Natural killer cell (primary cell): ENCODE results near the gene THG1L. TPM values are rescaled to one million over a fixed set of nuclear protein-coding genes. Genes with fewer than 3 reads are reported as not detected.
A peak's percentile ranks its signal among the peaks of the same experiment; 100 is the strongest.
"Not testable (repeated sequence)": the region's sequence is repeated elsewhere in the genome, so short reads cannot be mapped to it uniquely, and the experiment has no call there.

ENCODE experiments used
- ATAC-seq, 3 donors: fragments of 150-1000 bp in 2 of 3; fragments of 200-7000 bp in 1 of 3; cut with Tn5 transposase; 1 replicate in 1 of 3; 2 replicates in 2 of 3; pipeline ENCODE4 v1.10.0; 2021; ENCODE audit warnings: mild to moderate bottlenecking in 2 of 3, moderate library complexity in 2 of 3
- DNase-seq, 2 donors: peaks; one replicate each; pipeline versions ENCODE4 v3.0.0 to v3.0.0-alpha.2; 2013 to 2021; ENCODE audit warnings: mixed read lengths in 1 of 2
- H3K27ac ChIP-seq: one replicate; pipeline ENCODE4 v1.5.1; 2013; ENCODE audit warnings: mild to moderate bottlenecking, low read length
- H3K27me3 ChIP-seq: one replicate; pipeline ENCODE4 v1.6.1; 2013; ENCODE audit warnings: low read length; ENCODE audit not compliant: control insufficient read depth, insufficient read depth
- H3K36me3 ChIP-seq: one replicate; pipeline ENCODE4 v1.6.1; 2013; ENCODE audit warnings: low read length; ENCODE audit not compliant: control insufficient read depth, insufficient read depth
- H3K4me1 ChIP-seq: one replicate; pipeline ENCODE4 v1.6.1; 2013; ENCODE audit warnings: low read length; ENCODE audit not compliant: control insufficient read depth, insufficient read depth
- H3K4me3 ChIP-seq: one replicate; pipeline ENCODE4 v1.5.1; 2013; ENCODE audit warnings: low read length
- H3K9me3 ChIP-seq: one replicate; pipeline ENCODE4 v1.6.1; 2013; ENCODE audit warnings: low read length; ENCODE audit not compliant: control insufficient read depth, insufficient read depth
- H3K27ac Mint-ChIP-seq, 2 donors: one replicate each; pipeline ENCODE4 v1.8.0; 2022; ENCODE audit warnings: mild to moderate bottlenecking in 2 of 2, mixed read lengths in 2 of 2, moderate library complexity in 1 of 2
- H3K27me3 Mint-ChIP-seq, 2 donors: one replicate each; pipeline ENCODE4 v1.8.0; 2022; ENCODE audit warnings: low read depth in 2 of 2, mixed read lengths in 2 of 2
- H3K36me3 Mint-ChIP-seq: one replicate; pipeline ENCODE4 v1.8.0; 2022; ENCODE audit warnings: mixed read lengths
- H3K4me1 Mint-ChIP-seq, 2 donors: one replicate each; pipeline ENCODE4 v1.8.0; 2022; ENCODE audit warnings: mixed read lengths in 2 of 2
- H3K4me3 Mint-ChIP-seq: one replicate; pipeline ENCODE4 v1.8.0; 2022; ENCODE audit warnings: mild to moderate bottlenecking, moderate library complexity, mixed read lengths
- H3K9me3 Mint-ChIP-seq, 2 donors: one replicate each; pipeline ENCODE4 v1.8.0; 2022; ENCODE audit warnings: mixed read lengths in 2 of 2
- WGBS: methylation state at CpG from one replicate; pipeline ENCODE4 v1.1.7; 2013; ENCODE audit warnings: missing lambda C conversion rate; ENCODE audit not compliant: insufficient coverage; 5-methylcytosine and 5-hydroxymethylcytosine counted together
- intact Hi-C: fragments of 100-400 bp; cut with micrococcal nuclease; formaldehyde crosslinking; loops from one replicate; pipeline ENCODE4 v1.14.2; 2022
- total RNA-seq, 4 donors: library from RNA; stranded (reverse); fragments of 120-200 nt in 1 of 4; gene quantifications; one replicate each; pipeline versions ENCODE4 v1.2.3 to v1.2.4, GENCODE V29; 2013 to 2022
- TF ChIP-seq, protein P1 (sequence below): fragments of 200-600 bp; IDR thresholded peaks from one replicate; pipeline ENCODE4 v1.8.0; 2022; ENCODE audit warnings: antibody characterized with exemption

THG1L gene
- total RNA-seq: 1 to 10 TPM; 3.1 to 4.7 (median 3.5) TPM
- total RNA-seq (2013): 12.7 TPM

DNA sequence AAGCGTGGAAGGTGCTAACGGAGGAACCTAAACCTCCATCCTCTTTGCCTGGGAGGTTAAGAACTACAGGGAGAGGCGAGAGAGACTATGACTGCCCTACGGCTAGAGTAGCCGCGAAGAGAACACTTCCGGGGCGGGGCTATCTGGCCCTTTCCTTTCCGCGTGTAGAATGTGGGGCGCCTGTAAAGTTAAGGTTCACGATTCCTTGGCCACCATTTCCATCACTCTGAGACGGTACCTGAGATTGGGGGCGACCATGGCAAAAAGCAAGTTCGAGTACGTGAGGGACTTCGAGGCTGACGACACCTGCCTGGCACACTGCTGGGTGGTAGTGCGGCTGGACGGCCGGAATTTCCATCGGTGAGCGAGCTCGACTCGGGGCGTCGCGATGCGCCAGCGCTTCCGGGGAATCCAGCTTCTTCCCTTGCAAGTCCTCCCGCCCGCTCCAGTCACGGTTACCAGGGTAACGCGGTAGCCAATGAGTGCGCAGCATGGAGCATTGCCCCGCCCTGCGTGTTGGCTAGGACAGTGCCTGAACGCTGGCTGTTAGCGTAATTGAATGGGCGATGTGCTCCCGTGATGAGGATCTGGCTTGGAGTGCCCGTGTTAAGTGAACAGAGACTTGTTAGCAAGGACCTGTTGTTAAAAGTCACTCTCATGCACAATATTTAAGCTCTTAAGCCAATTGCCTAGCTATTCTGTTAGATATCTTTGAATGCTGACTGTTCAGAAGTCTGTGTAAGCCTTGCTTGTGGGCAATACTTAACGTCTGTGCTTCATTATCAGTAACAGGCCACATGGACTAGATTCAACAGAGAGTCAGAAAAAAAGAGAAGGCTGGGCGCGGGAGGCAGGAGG, at the start of gene THG1L:
Gene THG1L, plus strand, starts transcription at position 149 of the 858 bp plus-strand sequence. Its CDS starts 21 bp downstream, at position 170.
- Mint-ChIP-seq H3K36me3 (no peaks in the 10 kb centered on the region), H3K4me1 (peaks cover 13 to 14% of the 10 kb centered on the region in 2 donors), H3K9me3 (no peaks in the 10 kb centered on the region), H3K27ac (peak within 1 kb of the TSS; percentile 92 to 95), H3K27me3 (no peaks in the 10 kb centered on the region), H3K4me3 (peak within 1 kb of the TSS; percentile 96)
- Histone ChIP-seq H3K9me3 (no peaks in the 10 kb centered on the region), H3K4me1 (peaks cover 8% of the 10 kb centered on the region), H3K36me3 (peaks cover 6% of the 10 kb centered on the region), H3K4me3 (peak within 1 kb of the TSS; percentile 85), H3K27ac (peak within 1 kb of the TSS; percentile 82), H3K27me3 (no peaks in the 10 kb centered on the region)
- DNase-seq (peak; percentile 95 to 97), ATAC-seq (peak; percentile 94 to 97 (median 96))
- intact Hi-C loops: loop anchor here (1.0 kb wide), 1 partner anchor 12 kb away; the partner anchor contains the start of gene LSM11
- TF ChIP-seq, protein P1, sequence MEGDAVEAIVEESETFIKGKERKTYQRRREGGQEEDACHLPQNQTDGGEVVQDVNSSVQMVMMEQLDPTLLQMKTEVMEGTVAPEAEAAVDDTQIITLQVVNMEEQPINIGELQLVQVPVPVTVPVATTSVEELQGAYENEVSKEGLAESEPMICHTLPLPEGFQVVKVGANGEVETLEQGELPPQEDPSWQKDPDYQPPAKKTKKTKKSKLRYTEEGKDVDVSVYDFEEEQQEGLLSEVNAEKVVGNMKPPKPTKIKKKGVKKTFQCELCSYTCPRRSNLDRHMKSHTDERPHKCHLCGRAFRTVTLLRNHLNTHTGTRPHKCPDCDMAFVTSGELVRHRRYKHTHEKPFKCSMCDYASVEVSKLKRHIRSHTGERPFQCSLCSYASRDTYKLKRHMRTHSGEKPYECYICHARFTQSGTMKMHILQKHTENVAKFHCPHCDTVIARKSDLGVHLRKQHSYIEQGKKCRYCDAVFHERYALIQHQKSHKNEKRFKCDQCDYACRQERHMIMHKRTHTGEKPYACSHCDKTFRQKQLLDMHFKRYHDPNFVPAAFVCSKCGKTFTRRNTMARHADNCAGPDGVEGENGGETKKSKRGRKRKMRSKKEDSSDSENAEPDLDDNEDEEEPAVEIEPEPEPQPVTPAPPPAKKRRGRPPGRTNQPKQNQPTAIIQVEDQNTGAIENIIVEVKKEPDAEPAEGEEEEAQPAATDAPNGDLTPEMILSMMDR: no peak
- 3% methylated on average over 47 of the region's 47 CpGs for WGBS

DNA sequence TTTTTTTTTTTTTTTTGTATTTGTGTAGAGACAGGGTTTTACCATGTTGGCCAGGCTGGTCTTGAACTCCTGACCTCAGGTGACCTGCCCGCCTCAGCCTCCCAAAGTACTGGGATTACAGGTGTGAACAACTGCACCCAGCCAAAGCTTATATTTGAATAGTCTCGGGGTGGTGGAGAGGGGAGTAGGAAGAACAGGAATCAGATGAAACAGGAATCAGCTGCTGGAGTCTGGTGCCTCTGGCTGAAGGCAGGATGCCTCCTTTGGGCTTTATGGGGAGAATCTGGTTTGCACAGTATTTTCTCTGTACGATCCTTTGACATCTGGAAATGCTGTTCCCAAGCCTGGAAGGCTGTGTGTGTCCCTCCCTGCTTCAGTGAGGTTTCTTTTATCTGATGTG, 49.0 kb upstream of the THG1L start:
- TF ChIP-seq, protein P1: no peak
- Histone ChIP-seq H3K27ac (no peak overlapping the region), H3K9me3 (no peaks in the 10 kb centered on the region), H3K4me1 (no peaks in the 10 kb centered on the region), H3K36me3 (no peaks in the 10 kb centered on the region), H3K4me3 (no peak overlapping the region), H3K27me3 (no peaks in the 10 kb centered on the region)
- 84% methylated on average over 3 of the region's 3 CpGs for WGBS
- intact Hi-C loops: no loop called here
- no peak for ATAC-seq
- no peaks in the 10 kb centered on the region for H3K36me3 Mint-ChIP-seq
- no peak overlapping the region for H3K4me3 Mint-ChIP-seq
- no peaks in the 10 kb centered on the region for H3K4me1 Mint-ChIP-seq
- no peaks in the 10 kb centered on the region for H3K27me3 Mint-ChIP-seq
- no peak overlapping the region for H3K27ac Mint-ChIP-seq
- no peaks in the 10 kb centered on the region for H3K9me3 Mint-ChIP-seq
- no peak for DNase-seq

DNA sequence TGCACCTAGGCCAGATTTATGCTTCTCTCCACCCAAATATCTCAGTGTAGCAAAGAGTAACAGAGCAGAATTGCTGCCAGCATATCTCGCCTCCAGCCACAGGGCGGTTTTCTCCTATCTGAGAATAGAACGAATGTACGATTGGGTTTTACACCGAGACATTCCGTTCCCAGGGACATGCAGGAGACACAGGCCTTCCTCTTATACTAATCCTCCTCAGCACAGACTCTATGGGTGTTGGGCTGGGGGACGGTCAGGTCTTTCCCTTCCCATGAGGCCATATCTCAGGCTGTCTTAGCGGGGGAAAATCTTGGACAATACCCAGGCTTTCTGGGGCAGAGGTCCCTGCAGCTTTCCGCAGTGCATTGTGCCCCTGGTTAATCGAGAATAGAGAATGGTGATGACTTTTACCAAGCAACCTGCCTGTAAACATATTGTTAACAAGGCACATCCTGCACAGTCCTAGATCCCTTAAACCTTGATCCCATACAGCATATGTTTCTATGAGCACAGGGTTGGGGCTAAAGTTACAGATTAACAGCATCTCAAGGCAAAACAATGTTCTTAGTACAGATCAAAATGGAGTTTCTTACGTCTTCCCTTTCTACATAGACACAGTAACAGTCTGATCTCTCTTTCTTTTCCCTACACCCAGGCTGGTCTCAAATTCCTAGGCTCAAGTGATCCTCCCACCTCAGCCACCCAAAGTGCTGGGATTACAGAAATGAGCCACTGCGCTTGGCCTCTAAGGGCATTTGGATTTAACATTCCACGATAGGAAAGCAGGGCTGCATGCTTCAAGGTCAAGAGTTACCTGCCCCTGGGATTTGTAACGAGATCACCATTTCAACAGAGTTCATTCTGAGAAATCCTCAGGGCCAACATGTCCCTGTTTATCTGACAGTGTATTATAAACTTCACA, 44.7 kb upstream of the THG1L start:
- 95% methylated on average over 14 of the region's 14 CpGs for WGBS
- H3K4me3 Mint-ChIP-seq, DNase-seq, ATAC-seq, H3K9me3 ChIP-seq, H3K27me3 ChIP-seq, H3K27ac ChIP-seq, H3K27ac Mint-ChIP-seq, H3K36me3 ChIP-seq, H3K9me3 Mint-ChIP-seq, intact Hi-C loops, H3K4me1 Mint-ChIP-seq, H3K4me3 ChIP-seq, H3K4me1 ChIP-seq, H3K27me3 Mint-ChIP-seq, H3K36me3 Mint-ChIP-seq: not testable (repeated sequence)

DNA sequence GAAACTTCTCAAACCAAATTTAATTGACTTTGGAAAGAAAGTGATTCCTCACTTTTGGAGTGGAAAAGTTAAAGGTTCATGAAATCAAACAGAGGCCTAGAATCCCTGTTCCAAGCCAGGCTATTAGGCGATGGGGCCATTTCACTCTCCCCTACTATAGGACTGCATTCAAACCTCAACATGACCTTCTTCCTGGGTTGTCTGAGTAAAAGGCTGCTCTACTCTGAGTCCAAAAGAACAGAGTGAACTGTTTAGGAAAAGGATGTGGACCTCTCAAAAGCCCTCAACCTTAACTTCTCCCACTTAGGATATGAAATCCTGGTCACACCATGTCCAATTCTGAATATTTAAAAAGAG, 44.0 kb upstream of the THG1L start:
- intact Hi-C loops: no loop called here
- no peaks in the 10 kb centered on the region for H3K36me3 Mint-ChIP-seq
- H3K36me3 ChIP-seq: no peaks in the 10 kb centered on the region
- WGBS: 100% methylated on average over 1 of the region's 1 CpG
- H3K27ac Mint-ChIP-seq: no peak overlapping the region
- no peaks in the 10 kb centered on the region for H3K4me1 ChIP-seq
- no peak overlapping the region for H3K4me3 Mint-ChIP-seq
- H3K27me3 ChIP-seq: no peaks in the 10 kb centered on the region
- DNase-seq (no peak), ATAC-seq (no peak)
- no peak overlapping the region for H3K4me3 ChIP-seq
- H3K27ac ChIP-seq: no peak overlapping the region
- no peaks in the 10 kb centered on the region for H3K4me1 Mint-ChIP-seq
- H3K27me3 Mint-ChIP-seq: peaks cover 6 to 7% of the 10 kb centered on the region in 2 donors
- TF ChIP-seq, protein P1: no peak
- H3K9me3 ChIP-seq: no peaks in the 10 kb centered on the region
- no peaks in the 10 kb centered on the region for H3K9me3 Mint-ChIP-seq
